PFSK-1 (cell line): ENCODE data around the gene CYP17A1.

Source experiments
- FOXP2 ChIP-seq: optimal IDR thresholded peaks from 2 replicates; pipeline ENCODE3; 2011; ENCODE audit warnings: borderline replicate concordance, control low read depth, inconsistent platforms; ENCODE audit not compliant: insufficient read depth; ENCODE audit errors: extremely low read length, extremely low read depth
- POLR2AphosphoS5 ChIP-seq: IDR thresholded peaks from 2 replicates; pipeline ENCODE4 v1.6.1; 2012; ENCODE audit warnings: low read depth, mild to moderate bottlenecking, control low read depth, low read length, moderate library complexity
- SIN3A ChIP-seq: IDR thresholded peaks from 2 replicates; pipeline ENCODE4 v1.6.1; 2012; ENCODE audit warnings: mild to moderate bottlenecking, low read length, moderate library complexity, borderline replicate concordance; ENCODE audit not compliant: insufficient read depth
- TAF1 ChIP-seq: IDR thresholded peaks from 2 replicates; pipeline ENCODE4 v1.6.1; 2012; ENCODE audit warnings: low read length, control low read depth, borderline replicate concordance; ENCODE audit not compliant: insufficient read depth
- TF ChIP-seq, protein P1 (sequence below), 2 experiments: IDR thresholded peaks; 2 replicates each; pipeline versions ENCODE4 v1.6.1 to v1.8.0; 2011 to 2012; ENCODE audit warnings: low read depth in 2 of 2, low read length in 2 of 2, control low read depth in 1 of 2, inconsistent platforms in 1 of 2, mild to moderate bottlenecking in 1 of 2, moderate library complexity in 1 of 2; ENCODE audit not compliant: insufficient read depth in 1 of 2

Gene CYP17A1

DNA sequence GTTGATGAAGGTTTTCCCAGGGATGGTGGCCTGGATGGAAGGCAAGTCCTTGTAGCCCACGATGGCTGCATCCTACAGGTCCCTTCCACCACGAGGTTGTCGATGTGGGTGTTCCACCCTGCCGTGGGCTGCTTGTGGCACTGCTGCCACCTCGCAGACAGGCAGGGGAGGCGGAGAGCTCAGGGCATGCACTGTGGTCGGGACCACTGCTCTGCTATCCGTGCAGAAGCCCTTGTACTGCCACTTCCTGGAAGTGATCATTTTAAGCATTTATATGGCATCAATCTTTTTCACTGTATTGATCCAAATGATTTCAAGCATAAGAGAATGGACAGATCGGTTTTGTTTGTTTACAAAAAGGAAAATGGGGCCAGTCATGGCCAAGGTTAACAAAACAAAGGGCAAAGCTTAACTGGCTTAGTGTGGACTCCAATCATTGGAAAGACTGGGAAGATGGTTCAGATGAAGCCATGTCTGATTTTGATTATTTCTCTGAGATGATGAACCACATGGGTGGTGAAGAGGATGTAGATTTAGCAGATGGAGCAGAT lies 8.2 kb upstream of the CYP17A1 start:
- no peak for TF ChIP-seq TAF1
- TF ChIP-seq FOXP2: no peak
- no peak for TF ChIP-seq POLR2AphosphoS5
- TF ChIP-seq, protein P1, sequence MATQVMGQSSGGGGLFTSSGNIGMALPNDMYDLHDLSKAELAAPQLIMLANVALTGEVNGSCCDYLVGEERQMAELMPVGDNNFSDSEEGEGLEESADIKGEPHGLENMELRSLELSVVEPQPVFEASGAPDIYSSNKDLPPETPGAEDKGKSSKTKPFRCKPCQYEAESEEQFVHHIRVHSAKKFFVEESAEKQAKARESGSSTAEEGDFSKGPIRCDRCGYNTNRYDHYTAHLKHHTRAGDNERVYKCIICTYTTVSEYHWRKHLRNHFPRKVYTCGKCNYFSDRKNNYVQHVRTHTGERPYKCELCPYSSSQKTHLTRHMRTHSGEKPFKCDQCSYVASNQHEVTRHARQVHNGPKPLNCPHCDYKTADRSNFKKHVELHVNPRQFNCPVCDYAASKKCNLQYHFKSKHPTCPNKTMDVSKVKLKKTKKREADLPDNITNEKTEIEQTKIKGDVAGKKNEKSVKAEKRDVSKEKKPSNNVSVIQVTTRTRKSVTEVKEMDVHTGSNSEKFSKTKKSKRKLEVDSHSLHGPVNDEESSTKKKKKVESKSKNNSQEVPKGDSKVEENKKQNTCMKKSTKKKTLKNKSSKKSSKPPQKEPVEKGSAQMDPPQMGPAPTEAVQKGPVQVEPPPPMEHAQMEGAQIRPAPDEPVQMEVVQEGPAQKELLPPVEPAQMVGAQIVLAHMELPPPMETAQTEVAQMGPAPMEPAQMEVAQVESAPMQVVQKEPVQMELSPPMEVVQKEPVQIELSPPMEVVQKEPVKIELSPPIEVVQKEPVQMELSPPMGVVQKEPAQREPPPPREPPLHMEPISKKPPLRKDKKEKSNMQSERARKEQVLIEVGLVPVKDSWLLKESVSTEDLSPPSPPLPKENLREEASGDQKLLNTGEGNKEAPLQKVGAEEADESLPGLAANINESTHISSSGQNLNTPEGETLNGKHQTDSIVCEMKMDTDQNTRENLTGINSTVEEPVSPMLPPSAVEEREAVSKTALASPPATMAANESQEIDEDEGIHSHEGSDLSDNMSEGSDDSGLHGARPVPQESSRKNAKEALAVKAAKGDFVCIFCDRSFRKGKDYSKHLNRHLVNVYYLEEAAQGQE (IDR thresholded peaks at IDR 0.05; ENCODE audit: insufficient read depth in 1 of 2, low read depth in 2 of 2, low read length in 2 of 2): no peak
- TF ChIP-seq SIN3A: no peak

DNA sequence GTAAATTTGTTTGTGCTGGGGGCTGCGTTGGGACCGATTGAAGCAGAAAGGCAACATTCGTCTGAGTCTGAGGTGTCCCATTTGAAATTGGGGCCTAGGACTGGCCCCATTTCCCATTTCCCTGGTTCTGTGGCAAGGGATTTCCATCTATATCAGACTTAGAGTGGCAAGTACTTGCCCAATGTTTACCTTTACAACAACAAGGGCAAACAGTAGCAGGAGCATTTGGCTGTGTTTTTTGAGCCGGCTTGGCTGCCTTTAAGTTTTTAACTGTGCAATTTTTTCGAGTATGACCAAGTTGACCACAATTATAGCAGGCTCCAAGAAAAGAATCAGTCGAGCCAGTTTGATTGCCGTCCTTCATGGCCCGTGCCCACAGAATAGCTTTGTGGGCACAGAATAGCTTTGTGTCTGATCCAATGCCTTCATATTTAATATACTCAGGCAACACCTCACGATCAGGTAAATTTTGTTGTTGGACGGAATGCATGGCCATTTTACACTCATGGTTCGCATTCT lies 4.7 kb upstream of the CYP17A1 start:
- TF ChIP-seq TAF1 (no peak), POLR2AphosphoS5 (no peak), FOXP2 (no peak), SIN3A (no peak)
- TF ChIP-seq, protein P1 (IDR thresholded peaks at IDR 0.05; ENCODE audit: insufficient read depth in 1 of 2, low read depth in 2 of 2, low read length in 2 of 2): no peak

DNA sequence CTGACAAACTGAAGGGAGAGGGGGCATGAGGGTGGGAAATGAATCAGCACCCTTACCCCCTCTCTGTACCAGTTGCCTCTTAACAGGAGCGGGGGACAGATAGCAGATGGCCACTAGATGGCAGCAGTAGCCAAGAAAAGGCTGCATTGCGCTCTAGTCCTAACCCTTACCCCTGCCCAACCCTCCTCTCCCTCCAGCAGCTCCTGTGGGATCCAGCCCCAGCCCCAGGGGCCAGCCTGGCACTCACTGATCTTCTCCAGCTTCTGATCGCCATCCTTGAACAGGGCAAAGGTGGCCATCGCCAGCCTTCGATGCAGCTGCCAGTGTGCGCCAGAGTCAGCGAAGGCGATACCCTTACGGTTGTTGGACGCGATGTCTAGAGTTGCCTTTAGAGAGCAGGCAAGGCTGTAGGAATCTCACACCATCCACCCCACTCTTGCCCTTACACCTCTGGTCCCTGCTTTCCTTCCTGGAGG lies 2.2 kb downstream of the CYP17A1 start:
- TF ChIP-seq FOXP2: no peak
- TF ChIP-seq TAF1: no peak

DNA sequence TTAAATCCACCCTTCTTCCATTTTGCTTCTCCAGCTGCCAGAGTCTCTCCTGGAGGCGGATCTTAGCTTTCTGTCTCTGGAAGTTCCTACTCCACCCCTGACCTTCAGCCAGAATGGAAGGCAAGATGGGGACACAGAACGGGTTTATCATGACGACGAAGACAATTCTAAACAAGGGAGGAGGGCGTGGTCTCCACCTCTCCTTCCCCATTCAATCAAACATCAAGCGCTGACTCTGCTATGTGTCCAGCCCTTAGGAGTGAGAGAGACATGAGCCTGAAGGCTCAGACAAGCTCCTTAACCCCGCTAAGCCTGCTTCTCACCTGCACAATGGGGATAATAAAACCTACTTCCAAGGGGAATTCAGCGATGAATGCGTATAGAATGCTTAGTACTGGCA lies 3.1 kb downstream of the CYP17A1 start:
- TF ChIP-seq TAF1: no peak
- TF ChIP-seq SIN3A: no peak
- no peak for TF ChIP-seq FOXP2
- TF ChIP-seq POLR2AphosphoS5: no peak
- TF ChIP-seq, protein P1 (IDR thresholded peaks at IDR 0.05; ENCODE audit: insufficient read depth in 1 of 2, low read depth in 2 of 2, low read length in 2 of 2): no peak

DNA sequence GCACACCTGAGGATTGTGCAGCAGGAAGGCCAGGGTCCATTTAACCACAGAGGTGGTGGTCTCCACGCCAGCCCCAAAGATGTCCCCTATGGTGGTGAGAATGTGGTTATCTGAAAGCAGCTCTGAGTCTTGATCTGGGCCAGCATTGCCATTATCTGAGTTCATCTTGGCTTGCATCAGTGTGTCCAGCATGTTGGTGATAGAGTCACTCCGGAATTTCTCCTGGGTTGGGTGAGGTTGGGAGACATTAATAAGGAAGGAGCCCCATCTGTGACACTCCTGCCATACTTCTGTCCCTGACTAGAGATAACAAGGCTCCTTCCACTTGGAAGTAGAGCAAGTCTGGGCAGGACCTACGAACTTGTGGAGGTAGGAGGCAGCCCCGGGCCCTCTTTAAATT lies 4.2 kb downstream of the CYP17A1 start:
- TF ChIP-seq POLR2AphosphoS5 (no peak), SIN3A (no peak)
- TF ChIP-seq, protein P1 (IDR thresholded peaks at IDR 0.05; ENCODE audit: insufficient read depth in 1 of 2, low read depth in 2 of 2, low read length in 2 of 2): no peak
